PC-9 (cell line): Measurements from ENCODE around the gene GPR160. TPM values are rescaled to one million over a fixed set of nuclear protein-coding genes. Genes with fewer than 3 reads are reported as not detected.

ENCODE experiments used
- BruUV-seq: library from RNA; stranded (reverse); fragments of 400-500 nt; replicated peaks from 2 replicates; lab custom pipeline; 2021; lab: Mats Ljungman, UMichigan
- CTCF ChIA-PET: fragments of 300-600 bp; sonication (Branson Sonifier 250); formaldehyde crosslinking; loops from one replicate; lab custom pipeline; 2022; ENCODE audit warnings: antibody characterized with exemption; lab: Charles Lee
- POLR2A ChIA-PET: fragments of 300-600 bp; sonication (Branson Sonifier 250); formaldehyde crosslinking; loops from one replicate; lab custom pipeline; 2022; ENCODE audit warnings: antibody characterized with exemption; ENCODE audit not compliant: unreplicated experiment; lab: Charles Lee
- DNase-seq, 2 experiments: peaks; one replicate each; pipeline versions ENCODE4 v3.0.0 to v3.0.0-alpha.2; 2015 to 2022; ENCODE audit warnings: mixed read lengths in 1 of 2
- H2AFZ ChIP-seq: fragments of 200-600 bp; sonication (generic); 2 replicates; pipeline ENCODE4 v1.8.1; 2017; ENCODE audit warnings: antibody characterized with exemption
- H3F3A ChIP-seq: fragments of 200-600 bp; sonication (generic); 2 replicates; pipeline ENCODE4 v1.8.1; 2017; ENCODE audit warnings: antibody characterized with exemption, mild to moderate bottlenecking, low read depth; ENCODE audit not compliant: insufficient read depth
- H3K27ac ChIP-seq: fragments of 200-600 bp; sonication (generic); 2 replicates; pipeline ENCODE4 v1.6.1; 2016; ENCODE audit warnings: mixed run types
- H3K27me3 ChIP-seq: fragments of 200-600 bp; sonication (generic); 2 replicates; pipeline ENCODE4 v1.6.1; 2016; ENCODE audit warnings: low read depth, mixed run types; ENCODE audit not compliant: insufficient read depth
- H3K36me3 ChIP-seq: fragments of 200-600 bp; sonication (generic); 2 replicates; pipeline ENCODE4 v1.6.1; 2016; ENCODE audit warnings: low read depth, mixed run types
- H3K4me1 ChIP-seq: fragments of 200-600 bp; sonication (generic); replicated peaks from 2 replicates; pipeline ENCODE4 v1.6.1; 2016; ENCODE audit warnings: mixed run types; ENCODE audit not compliant: insufficient read depth
- H3K4me2 ChIP-seq: fragments of 200-600 bp; sonication (generic); 2 replicates; pipeline ENCODE4 v1.6.1; 2017; ENCODE audit warnings: mixed run types
- H3K4me3 ChIP-seq: fragments of 200-600 bp; sonication (generic); 2 replicates; pipeline ENCODE4 v1.6.1; 2016; ENCODE audit warnings: mixed run types
- H3K79me2 ChIP-seq: fragments of 200-600 bp; sonication (generic); 2 replicates; pipeline ENCODE4 v1.6.1; 2017; ENCODE audit warnings: low read depth, mixed run types
- H3K9me2 ChIP-seq: fragments of 200-600 bp; sonication (generic); 2 replicates; pipeline ENCODE4 v1.8.1; 2017; ENCODE audit warnings: mild to moderate bottlenecking; ENCODE audit not compliant: insufficient read depth
- H3K9me3 ChIP-seq: fragments of 200-600 bp; sonication (generic); 2 replicates; pipeline ENCODE4 v1.8.1; 2016; ENCODE audit warnings: low read depth; ENCODE audit not compliant: insufficient read depth
- H4K20me1 ChIP-seq: fragments of 200-600 bp; sonication (generic); 2 replicates; pipeline ENCODE4 v1.8.1; 2017; ENCODE audit not compliant: insufficient read depth
- EZH2 ChIP-seq: fragments of 200-600 bp; sonication (generic); IDR thresholded peaks from 2 replicates; pipeline ENCODE4 v1.8.0; 2017; ENCODE audit warnings: antibody characterized with exemption, low read depth
- intact Hi-C: fragments of 100-400 bp; cut with micrococcal nuclease; formaldehyde crosslinking; loops from one replicate; pipeline ENCODE4 v1.10.0; 2022; ENCODE audit not compliant: unreplicated experiment
- total RNA-seq: library from RNA; stranded (reverse); gene quantifications from 2 replicates; pipeline ENCODE4 v1.2.3, GENCODE V29; 2021
- TF ChIP-seq, protein P1 (sequence below): fragments of 200-600 bp; sonication (generic); conservative IDR thresholded peaks from 2 replicates; pipeline ENCODE4 v1.6.1; 2017; ENCODE audit warnings: mixed run types, antibody characterized with exemption, mild to moderate bottlenecking, moderate library complexity

Gene GPR160
- total RNA-seq, 1 experiment from 2014 or later, result 12.6 TPM

DNA sequence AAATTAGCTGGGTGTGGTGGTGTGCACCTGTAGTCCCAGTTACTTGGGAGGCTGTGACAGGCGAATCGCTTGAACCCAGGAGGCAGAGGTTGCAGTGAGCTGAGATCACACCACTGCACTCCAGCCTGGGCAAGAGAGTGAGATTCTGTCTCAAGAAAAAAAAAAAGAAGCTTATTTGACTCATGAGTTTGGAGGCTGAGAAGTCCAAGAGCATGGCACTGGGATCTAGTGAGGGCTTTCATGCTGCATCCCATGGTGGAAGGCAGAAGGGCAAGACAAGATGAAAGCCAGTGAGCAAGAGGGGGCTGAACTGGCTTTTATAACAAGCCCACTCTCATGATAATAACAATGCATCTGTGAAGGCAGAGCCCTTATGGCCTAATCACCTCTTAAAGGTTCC, 37.7 kb upstream of the GPR160 start:
- Histone ChIP-seq H2AFZ (no peak overlapping the region), H3K4me1 (0 out of 2 replicates have a peak, but pooled peaks cover 4% of the 10 kb centered on the region), H3K4me3 (no peak overlapping the region), H3K9me2 (no peaks in the 10 kb centered on the region), H3F3A (peaks cover 6% of the 10 kb centered on the region; the same call in 1 of the 2 replicates), H3K4me2 (no peak overlapping the region), H3K9me3 (no peaks in the 10 kb centered on the region), H3K27ac (no peak overlapping the region), H3K36me3 (peaks cover 6% of the 10 kb centered on the region; the same call in 1 of the 2 replicates), H3K79me2 (no peaks in the 10 kb centered on the region), H3K27me3 (no peaks in the 10 kb centered on the region), H4K20me1 (no peaks in the 10 kb centered on the region)
- TF ChIP-seq EZH2, result no peak
- TF ChIP-seq, protein P1, sequence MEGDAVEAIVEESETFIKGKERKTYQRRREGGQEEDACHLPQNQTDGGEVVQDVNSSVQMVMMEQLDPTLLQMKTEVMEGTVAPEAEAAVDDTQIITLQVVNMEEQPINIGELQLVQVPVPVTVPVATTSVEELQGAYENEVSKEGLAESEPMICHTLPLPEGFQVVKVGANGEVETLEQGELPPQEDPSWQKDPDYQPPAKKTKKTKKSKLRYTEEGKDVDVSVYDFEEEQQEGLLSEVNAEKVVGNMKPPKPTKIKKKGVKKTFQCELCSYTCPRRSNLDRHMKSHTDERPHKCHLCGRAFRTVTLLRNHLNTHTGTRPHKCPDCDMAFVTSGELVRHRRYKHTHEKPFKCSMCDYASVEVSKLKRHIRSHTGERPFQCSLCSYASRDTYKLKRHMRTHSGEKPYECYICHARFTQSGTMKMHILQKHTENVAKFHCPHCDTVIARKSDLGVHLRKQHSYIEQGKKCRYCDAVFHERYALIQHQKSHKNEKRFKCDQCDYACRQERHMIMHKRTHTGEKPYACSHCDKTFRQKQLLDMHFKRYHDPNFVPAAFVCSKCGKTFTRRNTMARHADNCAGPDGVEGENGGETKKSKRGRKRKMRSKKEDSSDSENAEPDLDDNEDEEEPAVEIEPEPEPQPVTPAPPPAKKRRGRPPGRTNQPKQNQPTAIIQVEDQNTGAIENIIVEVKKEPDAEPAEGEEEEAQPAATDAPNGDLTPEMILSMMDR, result no peak
- intact Hi-C loops, result no loop called here
- DNase-seq, result no peak
- CTCF ChIA-PET, result no interaction called here
- POLR2A ChIA-PET, result no interaction called here
- no TSS peak for BruUV-seq

GRCh38 chr3:170002231-170002630, 35.6 kb upstream of the GPR160 start:
- Histone ChIP-seq H2AFZ (no peak overlapping the region), H3K4me1 (0 out of 2 replicates have a peak, but pooled peaks cover 4% of the 10 kb centered on the region), H3K27ac (no peak overlapping the region), H3F3A (peaks cover 6% of the 10 kb centered on the region; the same call in 1 of the 2 replicates), H3K4me2 (no peak overlapping the region), H3K36me3 (no peaks in the 10 kb centered on the region), H3K79me2 (no peaks in the 10 kb centered on the region), H4K20me1 (no peaks in the 10 kb centered on the region), H3K9me3 (no peaks in the 10 kb centered on the region), H3K27me3 (no peaks in the 10 kb centered on the region), H3K9me2 (no peaks in the 10 kb centered on the region), H3K4me3 (no peak overlapping the region)
- POLR2A ChIA-PET, result no interaction called here
- DNase-seq, result no peak
- BruUV-seq, result no TSS peak
- CTCF ChIA-PET, result no interaction called here
- no peak for TF ChIP-seq EZH2
- TF ChIP-seq, protein P1, result no peak
- intact Hi-C loops, result no loop called here

DNA sequence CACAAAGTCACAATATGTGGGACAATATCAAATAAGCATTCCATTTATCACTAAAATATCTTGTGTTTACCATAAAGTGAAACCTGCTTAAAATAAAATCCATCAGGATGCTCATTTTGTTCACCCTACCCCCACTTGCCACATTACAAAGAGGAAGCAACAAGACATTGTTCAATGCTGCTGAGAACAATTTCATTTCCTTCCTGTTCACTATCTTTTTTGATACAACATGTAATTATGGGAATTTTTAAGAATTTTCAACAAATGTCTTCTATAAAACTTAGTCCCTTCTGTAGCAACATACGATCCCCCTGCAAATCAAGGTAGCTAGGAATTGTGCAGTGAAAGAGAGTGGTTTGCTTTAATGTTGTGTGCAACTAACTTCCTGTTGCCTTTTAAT, 34.9 kb upstream of the GPR160 start:
- H3K4me3 ChIP-seq, result no peak overlapping the region
- intact Hi-C loops, result no loop called here
- no peaks in the 10 kb centered on the region for H3K79me2 ChIP-seq
- no peaks in the 10 kb centered on the region for H3K9me2 ChIP-seq
- ChIA-PET POLR2A (no interaction called here), CTCF (no interaction called here)
- H3K9me3 ChIP-seq, result no peaks in the 10 kb centered on the region
- no peaks in the 10 kb centered on the region for H4K20me1 ChIP-seq
- no peak for DNase-seq
- no peaks in the 10 kb centered on the region for H3K36me3 ChIP-seq
- H3K4me1 ChIP-seq, result 0 out of 2 replicates have a peak, but pooled peaks cover 4% of the 10 kb centered on the region
- no peak for TF ChIP-seq EZH2
- TF ChIP-seq, protein P1, result no peak
- H3K27ac ChIP-seq, result no peak overlapping the region
- peaks cover 6% of the 10 kb centered on the region; the same call in 1 of the 2 replicates for H3F3A ChIP-seq
- no peaks in the 10 kb centered on the region for H3K27me3 ChIP-seq
- H2AFZ ChIP-seq, result no peak overlapping the region
- no TSS peak for BruUV-seq
- no peak overlapping the region for H3K4me2 ChIP-seq
